ENCODE measurements around the gene MAP3K5.

MAP3K5 gene

DNA sequence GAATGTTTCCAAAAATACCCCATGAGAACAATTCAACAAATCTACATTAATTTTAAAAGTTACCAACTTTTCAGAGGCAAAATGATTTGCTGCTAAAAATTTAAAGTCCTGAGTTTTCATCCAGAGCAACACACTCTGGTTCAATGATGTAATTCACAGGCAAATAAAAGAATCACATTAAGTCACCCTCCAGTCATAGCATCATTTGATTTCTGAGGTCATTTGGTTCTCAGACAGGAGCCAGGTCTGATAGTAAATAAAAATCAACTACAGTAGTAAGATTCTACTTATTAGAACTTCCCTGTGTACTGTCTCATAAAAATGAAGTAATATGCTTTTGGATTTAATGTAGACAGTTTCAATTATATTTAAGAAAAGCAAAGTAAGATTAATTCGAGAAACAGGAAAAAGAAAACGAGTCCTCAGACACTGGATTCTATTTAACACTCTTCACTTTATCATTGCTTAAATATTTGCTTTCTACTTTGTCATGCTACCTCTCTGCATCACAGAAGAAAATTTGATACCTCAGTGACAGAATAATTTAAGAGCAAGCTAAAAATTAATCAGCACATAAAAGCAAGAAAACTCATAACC, 267.8 kb downstream of the MAP3K5 start:
- no peaks in the 10 kb centered on the region for H3K27me3 ChIP-seq
- no peak for TF ChIP-seq Cebpa-rat (IDR thresholded peaks at IDR 0.05)

DNA sequence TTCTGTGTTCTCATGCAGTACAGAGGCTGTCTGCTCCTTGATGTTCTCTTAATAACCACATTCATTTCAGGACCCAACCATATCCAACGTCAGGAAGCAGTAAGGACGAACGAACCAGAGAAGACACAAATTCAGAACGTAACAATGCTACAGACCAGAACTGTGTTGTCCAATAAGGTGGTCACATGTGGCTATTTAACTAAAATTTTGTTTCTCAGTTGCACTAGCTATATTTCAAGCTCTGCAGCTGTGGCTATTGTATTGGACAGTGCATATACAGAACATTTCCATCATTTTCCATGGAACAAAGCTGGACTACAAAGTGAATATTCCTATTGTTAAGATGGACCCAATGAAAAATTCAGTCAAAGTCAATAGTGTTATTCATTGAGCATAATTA, 269.1 kb downstream of the MAP3K5 start:
- H3K4me1 ChIP-seq = no peaks in the 10 kb centered on the region
- H3K9me3 ChIP-seq (replicated peaks in 1 of 11) = no peaks in the 10 kb centered on the region
- TF ChIP-seq Cebpa-rat (IDR thresholded peaks at IDR 0.05) = no peak
- no peaks in the 10 kb centered on the region for H4K20me1 ChIP-seq
- H3K4me2 ChIP-seq = no peak overlapping the region
- H3K27me3 ChIP-seq = no peaks in the 10 kb centered on the region
- H3K4me3 ChIP-seq = no peak overlapping the region
- no peak overlapping the region for H3K27ac ChIP-seq
- no peak overlapping the region for H3K9ac ChIP-seq
- H3K36me3 ChIP-seq = no peaks in the 10 kb centered on the region

More for the DNA sequence above, 267.8 kb downstream of the MAP3K5 start:
- H3K4me1 ChIP-seq = no peaks in the 10 kb centered on the region
- H3K27ac ChIP-seq = no peak overlapping the region
- H4K20me1 ChIP-seq = no peaks in the 10 kb centered on the region
- H3K9me3 ChIP-seq (replicated peaks in 1 of 11) = peaks cover 0 to 4% (median 0%) of the 10 kb centered on the region in 11 experiments; a peak in 1 of 22 replicates
- H3K9ac ChIP-seq = no peak overlapping the region
- H3K4me2 ChIP-seq = no peak overlapping the region
- H3K36me3 ChIP-seq = no peaks in the 10 kb centered on the region
- no peak overlapping the region for H3K4me3 ChIP-seq

DNA sequence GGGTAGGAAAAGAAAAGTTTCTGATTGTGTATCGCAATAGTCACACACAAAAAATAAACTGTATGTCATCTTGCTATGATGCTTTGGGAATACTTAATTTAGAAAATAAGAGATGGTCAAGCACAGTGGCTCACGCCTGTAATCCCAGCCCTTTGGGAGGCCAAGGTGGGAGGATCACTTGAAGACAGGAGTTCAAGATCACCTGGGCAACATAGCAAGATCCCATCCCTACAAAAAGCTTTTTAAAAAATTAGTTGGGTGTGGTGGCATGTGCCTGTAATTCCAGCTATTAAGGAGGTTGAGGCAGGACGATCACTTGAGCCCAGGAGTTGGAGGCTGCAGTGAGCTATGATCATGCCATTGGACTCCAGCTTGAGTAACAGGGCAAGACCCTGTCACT, 269.6 kb downstream of the MAP3K5 start:
- H3K4me1 ChIP-seq = no peaks in the 10 kb centered on the region

DNA sequence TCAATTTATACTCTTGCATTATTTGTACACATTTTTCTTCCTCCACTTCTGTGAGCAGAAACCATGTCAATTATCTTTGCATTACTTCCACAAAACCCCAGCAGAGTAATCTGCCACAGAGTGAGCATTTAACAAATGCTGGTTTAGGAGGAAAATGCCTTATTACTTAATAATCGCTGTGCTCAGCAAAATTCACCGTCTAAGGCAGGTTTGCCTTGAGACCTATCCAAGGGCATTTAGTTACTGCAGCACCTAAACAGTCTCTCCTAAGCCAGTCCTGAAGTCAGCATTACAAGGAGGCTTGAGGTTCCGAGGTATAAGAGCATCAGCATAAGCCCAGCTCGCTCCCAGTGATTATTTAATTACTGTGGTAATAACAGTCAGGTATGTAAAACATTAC, 270.4 kb downstream of the MAP3K5 start:
- H3K4me2 ChIP-seq = no peak overlapping the region
- H3K27me3 ChIP-seq = no peaks in the 10 kb centered on the region
- no peak overlapping the region for H3K27ac ChIP-seq
- no peaks in the 10 kb centered on the region for H4K20me1 ChIP-seq
- no peak for TF ChIP-seq Cebpa-rat (IDR thresholded peaks at IDR 0.05)
- no peaks in the 10 kb centered on the region for H3K9me3 ChIP-seq (replicated peaks in 1 of 11)
- no peak overlapping the region for H3K9ac ChIP-seq
- H3K36me3 ChIP-seq = no peaks in the 10 kb centered on the region
- H3K4me3 ChIP-seq = no peak overlapping the region
- H3K4me1 ChIP-seq = no peaks in the 10 kb centered on the region

More for the DNA sequence above, 269.6 kb downstream of the MAP3K5 start:
- Histone ChIP-seq H4K20me1 (no peaks in the 10 kb centered on the region), H3K27ac (no peak overlapping the region), H3K4me3 (no peak overlapping the region), H3K9me3 (replicated peaks in 1 of 11) (no peaks in the 10 kb centered on the region), H3K9ac (no peak overlapping the region), H3K36me3 (no peaks in the 10 kb centered on the region), H3K4me2 (no peak overlapping the region), H3K27me3 (no peaks in the 10 kb centered on the region)
- TF ChIP-seq Cebpa-rat (IDR thresholded peaks at IDR 0.05) = no peak

DNA sequence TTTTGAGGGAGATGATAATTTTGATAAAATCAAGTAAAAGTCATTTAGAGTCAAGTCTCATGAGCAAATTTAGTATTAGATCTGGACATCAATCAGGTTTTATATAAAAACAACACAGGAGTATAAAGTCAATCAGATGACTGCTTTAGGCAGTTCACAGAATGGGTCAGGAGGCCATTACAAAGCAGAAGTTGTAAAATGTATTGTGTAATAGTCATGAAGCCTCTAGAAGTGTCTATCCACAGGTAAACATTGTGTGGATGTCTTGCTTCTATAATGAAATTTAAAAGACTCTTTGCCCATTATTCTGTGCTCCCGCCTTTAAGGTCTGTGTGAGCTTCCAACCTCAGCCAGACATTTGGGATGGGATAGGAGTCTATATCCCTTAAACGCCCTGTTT, 270.9 kb downstream of the MAP3K5 start:
- H4K20me1 ChIP-seq = no peaks in the 10 kb centered on the region

DNA sequence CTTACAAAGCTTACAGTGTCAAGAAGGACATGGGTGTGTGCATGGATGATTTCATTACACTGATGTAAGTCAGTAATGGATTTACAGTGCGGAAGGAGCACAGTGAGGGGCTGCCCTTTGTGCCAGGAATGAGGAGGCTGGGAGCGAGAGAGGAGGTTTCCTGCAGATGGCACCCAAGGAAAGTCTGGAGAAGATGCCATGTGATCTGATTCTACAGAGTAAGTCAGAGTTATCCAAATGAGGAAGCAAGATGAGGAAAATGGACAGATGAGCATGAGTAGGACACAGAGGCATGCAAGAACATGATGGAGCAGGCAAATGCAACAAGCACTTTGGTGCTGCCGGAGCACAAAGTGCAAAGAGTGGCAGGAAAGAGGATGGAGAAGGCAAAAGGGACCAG, 271.8 kb downstream of the MAP3K5 start:
- H3K4me2 ChIP-seq = no peak overlapping the region
- no peaks in the 10 kb centered on the region for H3K4me1 ChIP-seq
- no peaks in the 10 kb centered on the region for H3K27me3 ChIP-seq
- H3K27ac ChIP-seq = no peak overlapping the region
- H3K36me3 ChIP-seq = no peaks in the 10 kb centered on the region
- H4K20me1 ChIP-seq = no peaks in the 10 kb centered on the region
- no peaks in the 10 kb centered on the region for H3K9me3 ChIP-seq (replicated peaks in 1 of 11)
- no peak overlapping the region for H3K4me3 ChIP-seq
- H3K9ac ChIP-seq = no peak overlapping the region
- TF ChIP-seq Cebpa-rat (IDR thresholded peaks at IDR 0.05) = no peak

More for the DNA sequence above, 270.9 kb downstream of the MAP3K5 start:
- Histone ChIP-seq H3K27ac (no peak overlapping the region), H3K4me2 (no peak overlapping the region), H3K9ac (no peak overlapping the region), H3K4me3 (no peak overlapping the region), H3K9me3 (replicated peaks in 1 of 11) (no peaks in the 10 kb centered on the region), H3K4me1 (no peaks in the 10 kb centered on the region), H3K36me3 (no peaks in the 10 kb centered on the region), H3K27me3 (no peaks in the 10 kb centered on the region)
- TF ChIP-seq Cebpa-rat (IDR thresholded peaks at IDR 0.05) = no peak; a peak in 1 of 22 replicates

DNA sequence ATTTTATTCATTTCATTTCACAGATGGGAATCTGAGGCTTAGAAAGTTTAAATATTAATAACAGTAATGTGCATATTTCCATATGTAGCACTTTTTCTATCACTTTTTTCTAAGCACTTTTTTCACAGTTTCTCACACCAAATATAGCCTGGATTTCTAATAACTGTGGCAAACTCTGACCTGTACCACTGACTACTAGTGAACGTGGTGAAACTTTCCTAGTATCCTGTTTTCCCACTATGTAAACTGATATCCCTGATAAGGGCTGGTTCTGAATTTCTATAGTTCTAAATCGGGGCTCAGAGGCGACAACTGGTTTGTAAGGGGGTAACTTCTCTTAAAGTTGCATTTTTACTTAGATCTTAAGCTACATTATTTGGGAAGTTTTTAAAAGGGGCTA, 274.7 kb downstream of the MAP3K5 start:
- H3K27ac ChIP-seq = no peak overlapping the region
- H3K9me3 ChIP-seq (replicated peaks in 1 of 11) = no peaks in the 10 kb centered on the region
- TF ChIP-seq Cebpa-rat (IDR thresholded peaks at IDR 0.05) = no peak
- no peak overlapping the region for H3K4me2 ChIP-seq
- no peaks in the 10 kb centered on the region for H3K36me3 ChIP-seq
- H3K4me1 ChIP-seq = no peaks in the 10 kb centered on the region
- H3K4me3 ChIP-seq = no peak overlapping the region
- H3K27me3 ChIP-seq = no peaks in the 10 kb centered on the region
- no peaks in the 10 kb centered on the region for H4K20me1 ChIP-seq
- H3K9ac ChIP-seq = no peak overlapping the region

DNA sequence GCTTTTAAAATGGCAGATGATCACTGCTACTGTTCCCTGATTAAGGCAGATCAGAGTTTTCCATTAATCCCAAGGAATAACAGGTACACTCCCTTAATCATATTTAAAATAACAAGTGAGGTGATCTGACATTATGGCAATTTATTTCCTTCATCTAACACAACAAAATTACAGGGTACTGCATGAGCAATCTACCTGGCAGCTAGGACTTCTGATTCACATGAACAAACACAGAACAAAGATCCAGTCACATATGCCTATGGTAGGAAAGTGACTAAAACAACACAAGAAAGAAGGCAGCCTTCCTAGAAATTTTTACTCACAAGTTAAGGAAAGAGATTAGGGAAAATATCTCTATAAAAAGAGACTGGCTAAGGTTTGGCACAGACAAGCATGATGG, 275.3 kb downstream of the MAP3K5 start:
- Histone ChIP-seq H3K4me1 (no peaks in the 10 kb centered on the region), H3K4me3 (no peak overlapping the region), H3K4me2 (no peak overlapping the region), H4K20me1 (no peaks in the 10 kb centered on the region), H3K9me3 (replicated peaks in 1 of 11) (no peaks in the 10 kb centered on the region), H3K36me3 (no peaks in the 10 kb centered on the region), H3K9ac (no peak overlapping the region), H3K27ac (no peak overlapping the region), H3K27me3 (no peaks in the 10 kb centered on the region)
- no peak for TF ChIP-seq Cebpa-rat (IDR thresholded peaks at IDR 0.05)

DNA sequence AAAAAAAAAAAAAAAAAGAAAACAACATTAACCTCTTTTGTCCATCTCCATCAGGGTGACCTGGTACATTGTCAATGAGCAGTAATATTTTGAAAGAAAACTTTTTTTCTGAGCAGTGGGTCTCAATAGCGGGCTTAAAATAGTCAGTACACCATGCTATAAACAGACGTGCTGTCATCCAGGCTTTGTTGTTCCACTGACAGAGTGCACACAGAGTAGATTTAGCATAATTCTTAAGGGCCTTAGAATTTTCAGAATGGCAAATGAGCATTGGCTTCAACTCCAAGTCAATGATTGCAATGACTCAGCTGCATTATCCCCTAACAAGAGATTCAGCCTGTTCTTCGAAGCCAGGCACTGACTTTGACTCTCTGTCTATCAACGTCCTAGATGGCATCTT, 277.7 kb downstream of the MAP3K5 start:
- Histone ChIP-seq H3K4me1 (peaks cover 0 to under 1% (median 0%) of the 10 kb centered on the region in 10 experiments; a peak in 2 of 20 replicates), H3K9ac (no peak overlapping the region), H3K4me2 (no peak overlapping the region), H3K27ac (no peak overlapping the region), H3K36me3 (no peaks in the 10 kb centered on the region), H3K4me3 (no peak overlapping the region), H4K20me1 (no peaks in the 10 kb centered on the region), H3K9me3 (replicated peaks in 1 of 11) (no peaks in the 10 kb centered on the region), H3K27me3 (no peaks in the 10 kb centered on the region)
- no peak for TF ChIP-seq Cebpa-rat (IDR thresholded peaks at IDR 0.05)

DNA sequence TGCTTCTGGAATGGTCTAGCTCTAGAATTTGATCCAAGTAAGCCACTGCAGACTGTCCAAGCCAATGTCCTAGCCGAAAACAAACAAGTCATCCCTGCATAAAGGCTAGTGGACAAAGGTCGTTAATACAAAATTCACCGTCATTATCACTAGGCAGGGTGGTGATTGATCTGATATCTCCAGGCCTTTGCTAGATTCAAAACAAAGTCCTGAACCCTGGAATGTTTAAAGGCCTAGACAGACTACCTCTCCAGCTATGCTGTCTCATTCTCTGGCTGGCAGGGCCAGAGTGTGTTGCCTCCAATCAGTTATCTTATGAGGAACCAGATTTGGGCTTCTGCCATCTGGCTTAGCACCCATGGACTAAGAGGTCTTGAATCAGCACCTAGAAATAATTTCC, 280.4 kb downstream of the MAP3K5 start:
- H3K4me3 ChIP-seq = no peak overlapping the region
- H3K27ac ChIP-seq = no peak overlapping the region
- no peak for TF ChIP-seq Cebpa-rat (IDR thresholded peaks at IDR 0.05)
- no peaks in the 10 kb centered on the region for H3K36me3 ChIP-seq
- H3K4me2 ChIP-seq = no peak overlapping the region
- no peaks in the 10 kb centered on the region for H4K20me1 ChIP-seq
- H3K4me1 ChIP-seq = peaks cover 0 to 12% (median 3%) of the 10 kb centered on the region in 10 experiments; a peak in 9 of 20 replicates
- H3K9me3 ChIP-seq (replicated peaks in 1 of 11) = no peaks in the 10 kb centered on the region
- no peak overlapping the region for H3K9ac ChIP-seq
- H3K27me3 ChIP-seq = no peaks in the 10 kb centered on the region
